Forelimb muscle (tissue), 1 donor: ENCODE data around the gene AACS. TPM values are rescaled to one million over a fixed set of nuclear protein-coding genes. Genes with fewer than 3 reads are reported as not detected.

Experiments
- DNase-seq: peaks from one replicate; pipeline ENCODE4 v3.0.0-alpha.2; 2013; ENCODE audit warnings: low read depth
- polyA plus RNA-seq: library from polyadenylated mRNA; unstranded; fragments of 120-200 nt; gene quantifications from one replicate; pipeline ENCODE4 v1.2.1, GENCODE V29; 2013; ENCODE audit not compliant: insufficient read length

AACS gene
- polyA plus RNA-seq, 1 donor, result 24.5 TPM

GRCh38 chr12:125185740-125186470, 120.7 kb downstream of the AACS start, which contains the start of gene TMEM132B:
Gene TMEM132B, plus strand, starts transcription at chr12:125186386.
- DNase-seq, result no peak

GRCh38 chr12:125186471-125187147, 121.4 kb downstream of the AACS start:
- no peak for DNase-seq

GRCh38 chr12:125187148-125187745, 122.0 kb downstream of the AACS start:
- DNase-seq, result no peak

GRCh38 chr12:125187780-125188741, 122.8 kb downstream of the AACS start:
- DNase-seq, result no peak

GRCh38 chr12:125189015-125189414, 123.8 kb downstream of the AACS start:
- DNase-seq, result no peak

GRCh38 chr12:125189502-125189901, 124.3 kb downstream of the AACS start:
- DNase-seq, result no peak

- DNase-seq, result no peak
These were observed 126.3 kb downstream of the AACS start for GRCh38 chr12:125191361-125192087.

- DNase-seq, result no peak
These were observed 127.5 kb downstream of the AACS start for GRCh38 chr12:125192690-125193221.

Other genes with a start within 250 kb of the AACS start
- 20.7 TPM for gene SCARB1, start 201.6 kb upstream of the AACS start, polyA plus RNA-seq
- 759 TPM for gene UBC, start 150.8 kb upstream of the AACS start, polyA plus RNA-seq
- 9.6 TPM for gene DHX37, start 76.3 kb upstream of the AACS start, polyA plus RNA-seq
- gene BRI3BP, start 71.8 kb upstream of the AACS start, polyA plus RNA-seq, result 2.7 TPM
- 0.54 TPM for gene TMEM132B, start 121.0 kb downstream of the AACS start, polyA plus RNA-seq